Mucosa of descending colon (tissue), 3 donors: ENCODE data around the gene KIF6. TPM values are rescaled to one million over a fixed set of nuclear protein-coding genes. Genes with fewer than 3 reads are reported as not detected.

Experiments used
- ATAC-seq: fragments of 200-7000 bp; cut with Tn5 transposase; one replicate; pipeline ENCODE4 v1.9.1; 2020; ENCODE audit warnings: mild to moderate bottlenecking, moderate library complexity
- DNase-seq, 3 donors: peaks; one replicate each; pipeline ENCODE4 v3.0.0-alpha.2; 2020
- H3K36me3 ChIP-seq: fragments of 200-600 bp; one replicate; pipeline ENCODE4 v1.8.0; 2021; ENCODE audit warnings: low read depth, mild to moderate bottlenecking
- H3K4me1 ChIP-seq: fragments of 200-600 bp; one replicate; pipeline ENCODE4 v1.8.0; 2021; ENCODE audit warnings: low read depth, mild to moderate bottlenecking
- H3K4me3 ChIP-seq: fragments of 200-600 bp; one replicate; pipeline ENCODE4 v1.8.0; 2021; ENCODE audit warnings: mild to moderate bottlenecking
- H3K9me3 ChIP-seq: fragments of 200-600 bp; one replicate; pipeline ENCODE4 v1.8.0; 2021; ENCODE audit warnings: mild to moderate bottlenecking
- intact Hi-C, 2 donors: fragments of 100-400 bp; cut with DNase I in 1 of 2; cut with micrococcal nuclease in 1 of 2; formaldehyde crosslinking; loops; one replicate each; pipeline versions ENCODE4 v1.11.0 to v1.11.1; 2022; cut with DNase I, micrococcal nuclease
- total RNA-seq, 3 donors: library from RNA; stranded (reverse); fragmentation: NEBNext Ultra II Directional in 2 of 3; extraction: Animal tissue kit (Norgen Biotek cat#: 25700) in 2 of 3; gene quantifications; one replicate each; pipeline versions ENCODE4 v1.2.1 to v1.2.4, GENCODE V29; 2021 to 2023
- TF ChIP-seq, protein P1 (sequence below): fragments of 200-600 bp; IDR thresholded peaks from one replicate; pipeline ENCODE4 v1.8.0; 2022; ENCODE audit warnings: antibody characterized with exemption, mild to moderate bottlenecking
- donor health status: DM: no; HTN: no; CAD: no; lungs with moderate emphysema.
- donor health status: DM: no; HTN: no; CAD: no.
- donor health status: DM: no; HTN: yes; CAD: no.

KIF6 gene
- total RNA-seq, 3 donors from 2014 or later: 0.24 to 0.85 (median 0.52) TPM

DNA sequence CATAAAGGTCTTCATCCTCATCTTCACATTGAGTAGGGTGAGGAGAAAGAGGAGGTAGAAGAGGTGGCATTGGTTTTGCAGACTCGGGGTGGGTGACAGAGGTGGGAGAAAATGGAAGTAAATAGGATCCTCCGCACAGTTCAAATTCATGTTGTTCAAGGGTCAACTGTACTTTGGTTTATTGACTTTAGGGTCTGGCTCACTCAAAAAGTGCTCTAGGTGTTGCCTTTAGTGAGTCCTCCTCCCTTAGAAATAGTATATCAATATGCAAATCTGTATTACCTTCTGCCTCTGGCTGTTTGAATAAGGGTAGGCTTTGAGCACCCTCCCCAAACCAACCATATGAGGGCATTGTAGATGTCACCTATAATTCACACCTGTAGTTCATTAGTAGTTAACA is 54.7 kb downstream of the KIF6 start:
- H3K4me3 ChIP-seq: no peak overlapping the region
- DNase-seq (no peak), ATAC-seq (no peak)
- no peaks in the 10 kb centered on the region for H3K4me1 ChIP-seq
- TF ChIP-seq, protein P1, sequence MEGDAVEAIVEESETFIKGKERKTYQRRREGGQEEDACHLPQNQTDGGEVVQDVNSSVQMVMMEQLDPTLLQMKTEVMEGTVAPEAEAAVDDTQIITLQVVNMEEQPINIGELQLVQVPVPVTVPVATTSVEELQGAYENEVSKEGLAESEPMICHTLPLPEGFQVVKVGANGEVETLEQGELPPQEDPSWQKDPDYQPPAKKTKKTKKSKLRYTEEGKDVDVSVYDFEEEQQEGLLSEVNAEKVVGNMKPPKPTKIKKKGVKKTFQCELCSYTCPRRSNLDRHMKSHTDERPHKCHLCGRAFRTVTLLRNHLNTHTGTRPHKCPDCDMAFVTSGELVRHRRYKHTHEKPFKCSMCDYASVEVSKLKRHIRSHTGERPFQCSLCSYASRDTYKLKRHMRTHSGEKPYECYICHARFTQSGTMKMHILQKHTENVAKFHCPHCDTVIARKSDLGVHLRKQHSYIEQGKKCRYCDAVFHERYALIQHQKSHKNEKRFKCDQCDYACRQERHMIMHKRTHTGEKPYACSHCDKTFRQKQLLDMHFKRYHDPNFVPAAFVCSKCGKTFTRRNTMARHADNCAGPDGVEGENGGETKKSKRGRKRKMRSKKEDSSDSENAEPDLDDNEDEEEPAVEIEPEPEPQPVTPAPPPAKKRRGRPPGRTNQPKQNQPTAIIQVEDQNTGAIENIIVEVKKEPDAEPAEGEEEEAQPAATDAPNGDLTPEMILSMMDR: no peak
- H3K36me3 ChIP-seq: no peaks in the 10 kb centered on the region
- peaks cover 6% of the 10 kb centered on the region for H3K9me3 ChIP-seq
- intact Hi-C loops: no loop called here

DNA sequence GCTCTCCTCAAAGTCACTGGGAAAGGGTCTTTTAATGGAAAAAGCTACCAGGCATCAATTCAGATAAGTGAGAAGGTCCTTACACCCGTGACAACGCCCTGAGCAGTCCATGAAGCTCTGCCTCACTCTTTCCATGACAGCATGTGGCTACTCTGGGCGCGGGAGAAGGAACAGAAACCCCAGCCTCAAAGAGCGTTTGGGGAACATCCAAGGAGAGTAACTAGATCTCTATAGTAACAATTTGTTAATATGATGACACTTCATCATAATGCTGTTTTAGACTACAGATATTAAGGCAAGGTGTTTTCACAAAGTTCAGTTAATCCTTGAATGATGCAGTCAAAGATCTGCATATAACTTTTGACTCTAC is 55.2 kb downstream of the KIF6 start:
- no peaks in the 10 kb centered on the region for H3K36me3 ChIP-seq
- TF ChIP-seq, protein P1: no peak
- DNase-seq: no peak
- no peak for ATAC-seq
- H3K4me1 ChIP-seq: no peaks in the 10 kb centered on the region
- H3K4me3 ChIP-seq: no peak overlapping the region
- peaks cover 6% of the 10 kb centered on the region for H3K9me3 ChIP-seq
- intact Hi-C loops: no loop called here

DNA sequence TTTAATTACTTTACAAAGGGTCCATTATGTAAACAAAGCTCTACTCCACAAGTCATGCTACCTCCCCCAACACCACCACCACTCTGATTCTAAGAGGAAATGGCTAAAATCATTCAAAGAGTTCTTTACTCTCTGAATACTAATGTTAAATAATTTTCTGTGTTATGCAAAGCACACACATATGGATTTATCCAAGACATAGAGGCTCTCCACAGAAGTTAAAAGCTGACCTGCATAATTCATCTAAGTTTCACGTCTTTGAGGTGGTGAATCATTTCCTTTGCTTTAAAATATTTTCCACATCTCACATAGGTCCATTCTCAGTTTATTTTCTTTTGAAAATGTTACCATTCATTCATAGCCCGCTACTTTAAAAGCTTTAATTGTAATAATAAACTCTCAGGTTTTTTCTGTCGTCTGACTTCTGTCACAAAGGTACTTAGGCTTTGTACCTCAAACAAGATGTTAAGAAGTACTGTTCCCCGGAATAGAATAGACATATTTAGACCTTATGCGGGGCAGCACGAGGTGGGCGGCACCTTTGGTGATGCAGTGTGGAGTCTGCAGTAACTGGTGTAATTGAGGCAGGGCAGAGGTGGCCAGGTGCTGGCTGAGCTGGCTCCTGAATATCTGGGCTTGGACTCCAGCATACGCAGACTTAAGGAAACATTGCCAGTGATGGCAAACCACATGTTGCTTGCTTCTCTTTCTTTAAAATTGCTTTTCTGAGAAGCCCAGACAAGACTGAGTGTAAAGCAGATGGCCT is 55.8 kb downstream of the KIF6 start:
- Histone ChIP-seq H3K4me1 (no peaks in the 10 kb centered on the region), H3K9me3 (peaks cover 6% of the 10 kb centered on the region), H3K4me3 (no peak overlapping the region), H3K36me3 (no peaks in the 10 kb centered on the region)
- TF ChIP-seq, protein P1: no peak
- no peak for ATAC-seq
- DNase-seq: no peak
- intact Hi-C loops: no loop called here

DNA sequence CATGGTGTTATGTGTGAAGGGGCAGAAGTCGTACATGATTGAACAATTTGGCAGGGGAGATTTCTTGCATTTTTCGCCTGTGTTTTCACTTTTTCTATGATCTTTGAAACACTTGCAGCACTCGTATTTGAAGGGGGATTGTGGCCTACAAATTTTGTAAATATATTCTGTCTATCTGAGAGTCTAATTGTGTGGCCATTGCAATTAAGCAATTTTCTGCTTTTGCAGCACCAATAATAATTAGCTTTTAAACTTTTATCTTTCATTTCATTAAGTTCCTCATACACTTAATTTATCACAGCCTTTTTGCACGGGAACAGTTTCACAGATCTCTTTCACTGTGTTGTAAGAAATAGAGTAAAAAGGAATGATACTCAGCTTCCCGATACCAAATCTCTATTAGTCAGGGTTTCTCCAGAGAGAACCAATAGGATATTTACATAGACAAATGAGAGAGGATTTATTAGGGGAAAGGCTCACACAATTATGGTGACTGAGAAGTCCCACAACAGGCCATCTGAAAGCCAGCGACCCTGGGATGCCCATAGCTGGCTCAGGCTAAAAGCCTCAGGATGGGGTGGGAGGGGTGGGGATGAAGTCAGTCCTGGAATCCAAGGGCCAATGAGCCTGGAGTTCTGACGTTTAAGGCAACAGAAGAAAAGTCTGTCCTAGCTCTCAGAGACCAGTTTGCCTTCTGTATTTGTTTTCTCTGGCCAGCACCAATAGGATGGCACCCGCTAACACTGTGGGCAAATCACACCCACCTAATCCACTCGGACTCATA is 58.3 kb downstream of the KIF6 start:
- Histone ChIP-seq H3K36me3 (no peaks in the 10 kb centered on the region), H3K4me1 (no peaks in the 10 kb centered on the region), H3K4me3 (no peak overlapping the region), H3K9me3 (no peaks in the 10 kb centered on the region)
- intact Hi-C loops: no loop called here
- ATAC-seq (no peak), DNase-seq (no peak)
- TF ChIP-seq, protein P1: no peak

DNA sequence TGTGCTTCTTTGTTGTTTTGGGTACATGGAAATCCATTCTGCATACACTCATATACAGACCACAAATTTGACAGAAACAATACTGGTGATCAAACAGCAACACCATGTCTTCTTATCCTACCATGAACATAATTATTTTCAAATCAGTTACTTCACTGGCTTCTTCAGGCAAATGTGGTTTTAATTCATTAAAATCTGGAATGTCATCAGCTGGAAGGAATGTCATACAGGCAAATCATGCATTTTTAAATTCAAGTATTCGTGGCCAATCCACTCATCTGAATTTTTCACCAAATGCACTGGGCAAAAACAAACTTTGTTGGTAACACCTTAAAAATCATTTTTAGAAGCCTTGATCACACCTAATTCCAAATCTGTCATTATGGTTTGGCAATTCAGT is 59.3 kb downstream of the KIF6 start:
- H3K4me3 ChIP-seq: no peak overlapping the region
- H3K4me1 ChIP-seq: no peaks in the 10 kb centered on the region
- intact Hi-C loops: no loop called here
- TF ChIP-seq, protein P1: no peak
- ATAC-seq: no peak
- DNase-seq: no peak
- no peaks in the 10 kb centered on the region for H3K36me3 ChIP-seq
- H3K9me3 ChIP-seq: no peaks in the 10 kb centered on the region
